NCI-H82 treated with DMSO at 0.1 percent for 48 hours (cell line): ENCODE measurements around the gene DCLRE1C.
"Not testable (repeated sequence)": the region's sequence is repeated elsewhere in the genome, so short reads cannot be mapped to it uniquely, and the experiment has no call there.

Experiments used
- DNase-seq: peaks from one replicate; lab custom pipeline; 2025; ENCODE audit not compliant: unreplicated experiment; lab: John Stamatoyannopoulos, UW

The DCLRE1C gene

GRCh38 chr10:14947268-14947667, 6.6 kb downstream of the DCLRE1C start:
- no peak for DNase-seq

- no peak for DNase-seq
Observed at GRCh38 chr10:14945108-14945507, 8.8 kb downstream of the DCLRE1C start.

- DNase-seq = not testable (repeated sequence)
Observed at GRCh38 chr10:14942950-14943338, 11.0 kb downstream of the DCLRE1C start.

- not testable (repeated sequence) for DNase-seq
Observed at GRCh38 chr10:14942147-14942949, 11.5 kb downstream of the DCLRE1C start.

- not testable (repeated sequence) for DNase-seq
Observed at GRCh38 chr10:14938971-14939370, 14.9 kb downstream of the DCLRE1C start.

- no peak for DNase-seq
Observed at GRCh38 chr10:14936584-14936983, 17.3 kb downstream of the DCLRE1C start.

- no peak for DNase-seq
Observed at GRCh38 chr10:14930610-14931009, 23.3 kb downstream of the DCLRE1C start.

GRCh38 chr10:14926722-14927416, 27.0 kb downstream of the DCLRE1C start:
- DNase-seq = no peak

GRCh38 chr10:14926061-14926470, 27.8 kb downstream of the DCLRE1C start:
- no peak for DNase-seq

- DNase-seq = no peak
Observed at GRCh38 chr10:14925268-14925667, 28.6 kb downstream of the DCLRE1C start.

GRCh38 chr10:14924013-14924412, 29.9 kb downstream of the DCLRE1C start:
- no peak for DNase-seq

GRCh38 chr10:14918964-14919363, 34.9 kb downstream of the DCLRE1C start:
- DNase-seq = no peak

GRCh38 chr10:14917827-14918226, 36.1 kb downstream of the DCLRE1C start:
- no peak for DNase-seq

- DNase-seq = no peak
Observed at GRCh38 chr10:14916600-14916999, 37.3 kb downstream of the DCLRE1C start.

- no peak for DNase-seq
Observed at GRCh38 chr10:14911801-14912200, 42.1 kb downstream of the DCLRE1C start.

GRCh38 chr10:14910953-14911352, 42.9 kb downstream of the DCLRE1C start:
- no peak for DNase-seq

GRCh38 chr10:14909101-14909500, 44.8 kb downstream of the DCLRE1C start:
- no peak for DNase-seq

GRCh38 chr10:14907591-14907990, 46.3 kb downstream of the DCLRE1C start:
- not testable (repeated sequence) for DNase-seq

GRCh38 chr10:14906765-14907164, 47.1 kb downstream of the DCLRE1C start:
- DNase-seq = no peak

GRCh38 chr10:14905890-14906289, 48.0 kb downstream of the DCLRE1C start:
- DNase-seq = no peak

GRCh38 chr10:14904864-14905263, 49.0 kb downstream of the DCLRE1C start:
- DNase-seq = no peak

GRCh38 chr10:14904316-14904732, 49.6 kb downstream of the DCLRE1C start:
- DNase-seq = no peak
